Middle frontal gyrus (tissue), 1 donor: Measurements from ENCODE around the gene TTC23.

Experiments
- DNase-seq: peaks from one replicate; pipeline ENCODE4 v3.0.0-alpha.2; 2015; ENCODE audit warnings: low spot score; ENCODE audit errors: extremely low spot score

The TTC23 gene

DNA sequence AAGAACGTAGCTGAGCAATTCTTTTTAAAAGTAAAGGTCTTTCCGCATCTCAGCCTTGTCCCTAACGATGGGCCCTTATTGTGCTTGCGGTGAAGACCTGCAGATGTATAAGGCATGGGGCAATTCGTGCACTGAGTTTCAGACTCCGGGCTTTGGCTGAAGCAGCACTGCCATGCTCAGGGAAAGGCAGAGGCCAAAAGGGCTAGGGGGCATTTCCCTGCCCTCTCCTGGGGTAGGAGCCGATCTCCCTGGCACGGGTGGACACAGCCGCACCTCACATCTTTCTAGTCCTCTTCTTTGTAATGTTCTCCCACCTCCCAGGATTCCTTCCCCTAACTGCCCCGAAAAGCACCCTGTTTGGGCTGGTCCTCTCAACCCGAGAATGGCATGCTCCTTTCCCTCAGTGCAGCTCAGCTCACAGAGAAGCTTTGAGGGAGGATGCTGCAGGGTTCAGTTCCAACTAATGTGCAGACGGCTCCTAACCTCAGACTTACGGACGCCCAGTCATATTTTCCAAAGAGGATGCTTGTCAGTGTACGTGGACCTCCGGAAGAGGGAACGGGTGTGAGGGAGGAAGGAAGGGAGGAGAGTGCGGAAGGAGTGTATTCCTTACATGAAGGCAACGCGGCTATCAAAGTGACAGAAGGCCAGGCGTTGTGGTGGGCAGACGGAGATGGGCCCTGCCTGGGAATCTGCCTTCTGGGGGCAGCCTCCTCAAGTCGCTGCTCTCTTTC, 83.3 kb downstream of the TTC23 start:
- no peak for DNase-seq

DNA sequence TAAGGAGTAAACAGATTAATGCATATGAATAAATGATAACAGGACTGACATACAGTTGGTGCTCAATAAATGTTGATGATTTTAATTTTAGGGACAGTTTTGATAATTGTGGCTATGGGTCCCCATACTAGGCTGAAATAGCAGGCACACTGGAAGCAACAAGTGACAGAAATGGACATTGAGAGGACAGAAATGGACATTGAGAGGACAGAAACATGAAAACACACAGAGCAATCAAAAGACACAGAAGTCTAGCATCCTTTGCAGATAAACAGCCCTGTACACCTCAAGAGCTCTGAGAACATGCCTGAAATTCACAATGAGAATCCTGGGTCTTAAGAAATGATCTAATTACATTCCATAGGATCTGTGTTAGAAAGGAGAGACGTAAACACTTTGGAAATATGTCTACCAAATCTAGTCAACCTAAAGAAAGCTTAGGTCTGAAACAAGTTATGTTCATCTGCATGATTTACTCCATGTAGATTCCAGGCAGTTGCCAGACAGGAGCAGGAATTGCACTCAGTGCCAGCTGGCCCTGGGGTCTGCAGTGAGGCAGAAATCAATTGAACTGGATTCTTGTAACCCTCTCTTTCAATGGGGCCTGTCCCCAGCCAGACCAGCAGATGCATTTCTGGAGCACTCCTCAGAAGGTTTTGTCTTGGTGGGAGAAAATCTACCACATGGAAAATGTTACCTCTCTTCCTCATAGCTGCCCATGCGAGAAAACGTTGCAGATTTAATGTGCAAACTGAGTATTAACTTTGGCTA, 84.2 kb downstream of the TTC23 start:
- DNase-seq = no peak

DNA sequence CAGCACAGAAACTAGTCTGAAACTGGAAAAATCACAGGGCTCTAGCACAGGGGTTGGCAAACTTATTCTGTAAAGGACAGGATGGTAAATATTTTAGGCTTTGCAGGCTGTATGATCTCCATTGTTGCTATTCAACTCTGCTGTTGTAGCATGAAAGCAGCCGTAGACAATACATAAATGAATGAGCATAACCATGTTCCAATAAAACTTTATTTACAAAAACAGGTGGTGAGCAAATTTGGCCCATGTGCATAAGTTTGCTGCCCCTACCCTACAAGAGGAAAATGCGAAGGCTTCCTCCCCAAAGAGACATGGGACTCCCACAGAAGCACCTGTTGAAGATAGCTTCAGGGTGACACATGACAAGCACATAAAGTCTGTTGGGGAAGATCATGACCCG, 85.3 kb downstream of the TTC23 start:
- DNase-seq = no peak

DNA sequence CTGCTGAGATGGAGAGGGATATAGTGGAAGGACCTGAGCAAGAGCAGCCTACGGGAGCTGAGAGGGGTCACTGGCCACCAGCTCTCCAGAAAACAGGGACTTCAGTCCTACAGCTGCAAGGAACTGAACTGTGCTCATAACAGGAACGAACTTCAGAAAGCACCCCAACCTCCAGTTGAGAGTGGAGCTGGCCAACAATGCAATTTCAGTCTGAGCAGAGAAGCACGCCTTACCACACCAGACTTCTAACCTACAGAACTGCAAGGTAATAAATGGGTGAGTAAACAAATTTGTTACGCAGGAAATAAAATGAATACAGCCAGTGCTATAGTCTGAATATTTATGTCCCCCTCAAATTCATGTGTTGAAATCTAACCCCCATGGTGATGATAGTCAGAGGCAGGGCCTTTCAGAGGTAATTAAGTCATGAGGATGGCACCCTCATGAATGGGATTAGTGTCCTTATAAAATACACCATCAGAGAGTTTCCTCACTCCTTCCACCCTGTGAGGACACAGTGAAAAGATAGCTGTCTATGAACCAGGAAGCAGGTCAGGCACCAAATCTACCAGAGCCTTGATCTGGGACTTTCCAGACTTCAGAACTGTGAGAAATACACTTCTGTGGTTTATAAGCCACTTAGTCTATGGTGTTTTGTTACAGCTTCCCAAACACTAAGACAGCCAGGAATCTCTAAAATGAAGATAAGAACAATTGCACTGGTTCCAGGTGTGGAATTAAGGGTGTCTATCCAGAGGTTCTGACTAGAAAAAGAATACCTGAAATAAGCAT, 85.9 kb downstream of the TTC23 start:
- DNase-seq = no peak

DNA sequence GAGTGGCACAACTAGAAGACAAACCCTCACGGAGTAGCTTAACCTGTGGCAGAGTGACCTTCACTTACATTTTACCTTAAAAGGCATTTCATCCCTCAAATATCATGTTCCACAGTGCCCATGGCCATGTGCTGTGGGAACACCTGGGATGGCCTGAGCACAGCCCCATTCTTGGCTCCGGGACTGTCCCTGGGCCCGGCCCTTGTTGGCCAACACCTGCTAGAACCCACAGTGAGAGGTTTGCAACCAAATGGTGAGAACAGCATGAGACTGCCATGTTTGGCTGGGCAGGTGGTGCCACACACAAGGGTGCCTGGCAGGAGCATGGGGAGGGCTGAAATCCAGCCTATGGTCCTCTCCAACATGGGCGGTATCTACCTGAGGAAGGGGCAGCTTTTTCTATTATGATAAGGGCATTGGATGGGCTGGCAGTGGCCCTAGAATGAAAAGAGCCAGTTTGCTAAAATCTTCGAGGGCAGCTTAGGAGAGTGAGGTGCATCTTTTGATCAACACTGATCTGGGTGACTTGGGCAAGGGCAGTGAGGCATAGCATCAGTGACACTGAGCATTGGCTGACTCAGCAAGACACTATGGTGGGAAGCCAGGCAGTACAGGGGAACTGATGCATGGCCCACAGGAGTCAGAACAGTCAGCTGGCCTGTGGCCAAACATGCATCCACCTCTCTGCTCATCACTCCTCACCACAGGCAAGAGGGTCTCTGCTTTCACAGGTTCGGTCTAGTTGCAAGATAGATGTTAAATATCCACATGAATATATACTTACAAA, 90.6 kb downstream of the TTC23 start:
- DNase-seq = no peak

DNA sequence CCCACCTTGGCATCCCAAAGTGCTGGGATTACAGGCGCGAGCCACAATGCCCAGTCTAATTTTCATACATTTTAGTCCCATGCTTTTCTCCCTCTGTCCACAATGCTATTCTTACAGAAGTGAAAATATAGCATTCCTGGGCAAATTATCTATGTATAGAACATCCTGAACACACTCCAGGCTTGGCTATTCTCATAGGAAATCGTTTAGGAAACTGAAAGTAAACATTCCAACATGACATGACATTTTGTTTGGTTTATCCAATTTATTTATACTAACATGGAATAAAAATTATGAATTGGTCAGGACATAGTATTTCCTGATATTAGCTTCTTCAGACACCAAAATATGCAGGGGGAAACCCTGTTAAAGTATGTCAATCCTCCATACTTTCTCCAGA, 91.9 kb downstream of the TTC23 start:
- DNase-seq = no peak

DNA sequence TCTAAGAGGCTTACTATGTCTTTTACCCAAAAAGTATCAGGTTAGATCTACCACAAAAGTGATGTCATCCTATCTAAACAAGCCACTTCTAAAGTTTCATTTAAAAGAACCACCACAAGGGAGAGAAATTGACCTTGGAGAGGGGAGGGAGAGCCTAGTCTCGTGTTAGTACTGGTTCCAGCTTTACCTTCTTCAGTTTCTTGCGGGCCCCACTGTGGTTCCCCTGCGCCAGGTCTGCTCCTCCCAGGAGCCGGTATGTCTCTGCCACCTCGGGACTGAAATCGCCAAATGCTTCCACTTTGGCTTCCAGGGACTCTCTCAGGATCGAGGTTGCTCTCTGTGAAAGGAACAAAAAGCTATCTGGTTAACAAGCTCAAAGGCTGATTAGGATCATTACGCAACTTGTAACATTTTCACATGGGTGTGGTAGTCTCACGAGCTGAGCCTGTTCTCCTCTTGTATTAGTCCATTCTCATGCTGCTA, 93.4 kb downstream of the TTC23 start:
- DNase-seq = no peak

DNA sequence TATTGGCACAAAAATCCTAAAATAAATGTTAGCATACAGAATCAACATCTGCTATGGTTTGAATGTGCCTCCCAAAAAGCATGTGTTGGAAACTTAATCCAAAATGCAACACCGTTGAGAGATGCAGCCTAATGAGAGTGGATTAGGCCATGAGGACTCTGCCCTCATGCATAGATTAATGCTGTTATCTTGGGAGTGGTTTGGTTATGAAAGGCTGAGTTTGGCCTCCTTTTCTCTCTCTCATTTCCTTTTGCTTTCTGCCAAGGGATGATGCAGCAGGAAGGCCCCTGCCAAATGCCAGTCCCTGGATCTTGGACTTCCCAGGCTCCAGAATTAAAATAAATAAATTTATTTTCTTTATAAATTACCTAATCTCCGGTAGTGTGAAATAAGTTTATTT, 95.1 kb downstream of the TTC23 start:
- no peak for DNase-seq

DNA sequence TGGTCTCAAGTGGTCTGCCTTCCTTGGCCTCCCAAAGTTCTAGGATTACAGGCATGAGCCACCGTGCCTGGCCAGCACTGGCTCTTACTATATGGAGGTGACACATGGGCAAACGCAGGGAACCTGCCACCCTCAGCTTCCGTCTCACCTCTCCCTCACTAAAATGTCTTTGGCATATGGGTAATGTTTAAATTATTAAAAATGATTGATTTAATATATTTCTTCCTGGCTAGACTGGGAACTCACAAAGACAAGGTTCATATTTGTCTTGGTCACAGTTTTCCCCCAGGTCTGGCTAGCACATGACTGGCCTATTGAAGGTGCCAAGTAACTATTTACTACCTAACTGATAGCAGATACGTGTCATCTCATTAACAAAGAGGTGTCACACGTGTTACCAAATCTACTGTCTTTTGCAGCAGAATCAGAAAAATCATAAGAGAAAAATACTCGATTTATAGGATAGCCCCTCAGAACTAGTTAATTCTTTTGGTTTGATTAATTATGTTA, 96.3 kb downstream of the TTC23 start:
- no peak for DNase-seq

DNA sequence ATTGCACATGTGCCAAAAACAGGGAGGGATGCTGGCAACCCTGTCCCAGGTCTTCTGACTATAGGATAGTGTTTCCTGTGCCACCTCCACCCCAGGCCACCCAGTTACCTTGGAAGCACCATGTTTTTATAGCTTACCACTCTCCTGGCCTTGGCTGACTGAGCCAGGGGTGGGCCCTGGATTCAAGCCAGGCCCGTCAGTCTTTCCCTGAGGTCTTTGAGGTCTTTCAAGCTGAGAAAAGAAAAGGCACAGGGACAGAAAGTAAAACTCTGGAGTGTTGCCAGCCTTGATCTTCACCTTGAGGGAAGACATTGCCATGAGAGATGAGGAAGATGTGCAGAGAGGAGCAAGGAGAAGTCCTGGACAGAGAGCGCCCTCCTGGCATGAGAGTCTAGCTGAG, 98.2 kb downstream of the TTC23 start:
- DNase-seq = no peak

DNA sequence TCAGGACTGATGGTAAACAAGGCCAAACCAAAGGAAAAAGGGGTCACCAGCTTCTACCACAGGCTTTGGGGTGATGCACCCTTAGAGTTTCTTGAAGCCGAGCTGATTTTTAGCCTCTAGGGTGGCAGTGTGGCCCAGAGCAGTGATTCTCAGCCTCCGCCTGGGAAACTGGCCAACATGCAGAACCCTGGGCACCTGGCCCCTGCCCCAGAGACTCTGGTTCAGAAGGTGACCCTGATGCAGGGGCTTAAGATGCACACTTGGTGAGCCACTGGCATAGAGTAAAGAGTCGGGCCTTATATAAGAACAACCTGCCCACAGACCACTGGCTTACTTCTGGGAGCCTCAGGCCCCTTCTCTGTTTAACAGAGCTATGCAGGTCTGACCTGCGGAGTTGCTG, 100.0 kb downstream of the TTC23 start:
- DNase-seq = no peak

DNA sequence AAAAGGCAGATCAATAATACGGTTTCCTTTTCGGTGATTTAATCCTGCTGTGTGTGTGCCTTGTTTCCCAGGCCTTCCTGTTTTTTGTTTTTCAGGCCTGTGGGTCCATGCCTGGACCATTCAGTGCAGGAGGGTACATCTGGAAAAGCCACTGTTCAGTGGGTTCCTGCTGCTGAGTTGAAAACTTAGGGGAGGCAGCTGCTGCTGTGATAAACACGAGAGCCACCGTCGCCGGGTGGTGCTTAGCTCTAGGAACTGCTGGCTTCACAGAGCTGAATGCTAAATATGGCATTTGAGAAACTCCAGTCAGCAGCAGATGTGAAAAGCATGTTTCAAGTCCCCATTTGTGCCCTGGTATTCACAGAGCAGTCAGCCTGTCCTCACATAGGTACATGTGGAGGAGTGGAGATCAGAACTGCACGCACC, 100.5 kb downstream of the TTC23 start:
- DNase-seq = no peak

DNA sequence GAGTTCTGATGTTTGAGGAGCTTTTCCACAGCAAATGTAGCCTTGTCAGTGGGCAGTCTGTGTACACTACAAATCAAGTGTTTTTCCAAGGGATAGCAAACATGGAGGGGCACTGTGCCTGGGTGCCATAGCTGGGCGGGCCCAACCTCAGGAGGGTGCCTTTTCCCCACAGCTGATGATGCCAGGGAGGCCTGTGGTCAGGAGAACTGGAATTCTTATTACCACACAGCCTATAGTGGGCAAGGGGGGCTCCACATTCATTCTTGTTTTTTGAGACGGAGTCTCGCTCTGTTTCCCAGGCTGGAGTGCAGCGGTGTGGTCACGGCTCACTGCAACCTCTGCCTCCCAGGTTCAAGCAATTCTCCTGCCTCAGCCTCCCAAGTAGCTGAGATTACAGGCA, 102.7 kb downstream of the TTC23 start:
- no peak for DNase-seq

DNA sequence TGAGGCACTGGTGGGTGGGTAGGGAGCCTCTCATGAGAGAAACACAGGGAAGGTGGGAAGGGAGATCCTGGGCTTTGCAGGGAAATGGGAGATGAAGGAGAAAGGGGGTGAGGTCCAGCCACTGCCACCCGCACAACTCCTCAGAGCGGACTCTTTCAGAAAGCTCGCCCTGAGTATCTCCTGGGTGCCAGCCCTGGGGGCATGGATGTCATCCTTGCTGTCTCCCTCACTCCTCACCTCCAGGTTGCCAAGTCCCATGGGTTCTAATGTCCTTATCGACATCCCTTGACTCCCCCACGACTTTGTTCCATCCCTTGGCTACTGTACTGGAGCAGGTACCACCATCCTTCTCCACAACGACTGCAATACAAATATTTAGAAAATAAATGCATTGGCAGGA, 103.6 kb downstream of the TTC23 start:
- DNase-seq = no peak

DNA sequence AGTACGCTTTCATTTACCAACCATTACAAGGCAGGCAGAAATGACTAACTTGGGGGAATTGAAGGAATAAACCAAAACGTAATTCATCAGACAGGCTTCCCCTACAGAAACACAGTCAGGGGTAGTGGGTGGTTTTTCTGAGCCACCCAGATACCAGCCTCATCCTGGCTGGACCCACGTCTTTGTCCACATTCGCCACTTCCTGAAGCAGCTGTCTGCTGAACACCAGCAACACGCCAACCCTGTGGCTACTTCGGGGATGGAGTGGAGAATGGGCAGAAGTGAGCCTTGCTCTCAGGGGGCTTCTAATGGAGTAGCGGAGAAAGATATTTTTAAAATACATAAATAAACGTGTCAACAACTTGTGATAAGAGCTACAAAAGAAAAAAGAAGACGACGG, 104.4 kb downstream of the TTC23 start:
- DNase-seq = no peak

DNA sequence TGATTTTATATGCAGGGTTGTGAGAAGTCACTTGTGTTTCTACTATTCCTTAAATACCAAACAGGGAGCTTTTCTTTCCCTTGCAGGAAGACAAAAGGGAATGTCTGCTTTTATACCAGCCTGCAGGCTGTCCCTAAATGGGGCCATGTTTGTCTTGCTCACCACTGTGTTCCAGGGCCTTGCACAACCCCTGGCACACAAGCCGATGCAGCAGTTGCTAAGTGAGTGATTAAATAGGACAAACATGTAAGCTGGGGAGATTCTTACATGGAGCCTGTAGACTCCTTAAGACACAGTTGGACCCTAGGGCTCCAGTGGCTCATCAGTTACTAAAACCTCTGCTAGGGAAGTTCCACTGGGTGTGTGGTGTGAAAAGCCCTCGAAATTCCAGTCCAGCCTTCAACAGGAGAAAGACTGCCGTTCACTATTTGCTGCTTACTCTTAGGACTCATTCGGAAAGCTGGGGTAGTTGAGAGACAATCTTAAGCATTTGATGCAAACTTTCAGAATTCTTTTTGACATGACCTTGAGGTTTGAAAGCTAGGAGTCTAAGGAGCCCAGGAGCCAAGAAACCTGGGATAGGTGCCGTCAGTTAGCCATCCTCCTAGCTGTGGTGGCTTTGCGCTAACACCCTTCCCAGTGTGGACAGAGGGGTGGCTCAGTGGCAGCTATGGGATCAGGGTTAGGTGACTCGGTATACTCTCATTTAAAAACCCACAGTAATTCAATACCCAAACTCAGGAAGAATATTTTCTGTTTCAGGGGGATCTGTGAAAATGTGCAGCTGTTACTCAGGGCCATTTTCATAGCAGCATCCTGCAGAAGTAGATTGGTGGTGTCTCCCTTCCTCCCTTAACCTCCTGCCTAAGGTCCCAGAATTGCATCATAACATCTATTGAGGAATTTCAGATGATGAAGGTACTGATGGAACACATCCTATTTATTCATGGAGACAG, 105.4 kb downstream of the TTC23 start:
- no peak for DNase-seq

DNA sequence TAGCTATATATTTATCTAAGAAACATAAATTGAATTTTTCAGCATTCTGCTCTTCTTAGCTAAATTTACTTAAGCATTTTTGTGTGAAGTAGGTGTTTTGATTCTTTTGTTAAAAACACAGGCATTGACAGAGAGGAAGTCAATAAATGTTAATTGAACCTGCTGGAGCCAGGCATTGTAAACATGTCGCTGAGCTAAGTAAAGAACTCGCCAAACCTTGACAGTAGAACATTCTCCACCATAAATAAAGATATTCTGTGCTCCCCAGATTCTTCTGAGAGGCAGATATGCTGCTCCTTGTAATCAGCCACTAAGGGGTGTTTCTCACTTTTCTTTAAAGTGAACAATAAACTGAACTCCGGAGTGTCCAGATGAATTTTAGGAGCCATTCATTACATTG, 106.1 kb downstream of the TTC23 start:
- no peak for DNase-seq

DNA sequence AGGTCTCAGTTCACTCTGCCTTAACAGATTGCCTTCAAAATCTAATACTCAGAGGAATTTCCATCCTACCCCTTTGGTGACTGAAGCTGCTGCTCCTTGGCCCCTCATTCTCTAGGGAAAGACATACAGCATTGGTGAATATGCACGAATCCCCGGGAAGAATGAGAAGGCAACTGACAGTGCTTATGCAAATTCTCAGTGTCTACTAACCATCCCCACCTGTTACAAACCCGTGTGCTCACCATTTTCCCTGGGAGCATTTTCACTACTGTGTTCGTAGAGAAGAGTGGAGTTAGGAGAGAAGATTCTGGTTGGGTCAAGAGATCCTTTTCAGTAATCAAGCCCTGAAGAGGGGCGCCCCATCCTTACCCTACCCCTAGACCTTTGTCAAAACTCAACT, 106.8 kb downstream of the TTC23 start:
- DNase-seq = no peak

DNA sequence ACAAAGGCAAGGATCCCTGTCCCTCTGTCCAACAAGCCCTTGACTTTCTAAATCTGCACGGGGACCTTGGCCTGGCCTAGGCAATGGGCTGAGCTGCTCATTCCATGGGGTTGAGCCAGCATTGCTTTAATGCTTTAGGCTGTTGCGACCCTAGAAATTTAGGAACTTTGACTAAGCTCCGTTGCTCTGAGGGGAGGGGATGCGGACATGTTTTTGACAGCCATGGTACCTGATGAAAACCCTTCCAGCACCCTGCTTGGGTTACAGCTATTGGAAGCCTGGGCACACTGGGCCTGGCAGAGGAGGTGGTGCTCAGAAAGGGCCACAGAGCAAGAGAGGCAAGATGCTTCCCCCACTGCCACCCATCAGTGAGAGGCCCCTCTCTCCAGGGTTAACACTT, 107.4 kb downstream of the TTC23 start:
- DNase-seq = no peak

DNA sequence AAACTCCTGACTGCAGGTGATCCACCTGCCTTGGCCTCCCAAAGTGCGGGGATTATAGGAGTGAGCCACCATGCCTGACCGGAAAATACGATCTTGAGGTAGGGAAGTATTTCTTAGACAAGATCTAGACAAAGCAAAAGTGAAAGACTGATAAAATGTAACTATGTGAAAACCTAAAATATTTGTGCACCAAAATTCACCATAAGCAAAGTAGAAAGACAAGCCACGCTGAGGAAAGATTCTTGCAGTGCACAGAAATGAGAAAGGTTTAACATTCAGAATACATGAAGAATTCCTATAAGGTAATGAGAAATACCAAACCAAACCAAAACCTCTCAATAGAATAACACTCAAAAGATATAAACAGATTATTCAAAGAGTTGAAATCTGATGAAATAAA, 108.8 kb downstream of the TTC23 start:
- no peak for DNase-seq
